Pulmonary artery endothelial cell (primary cell): ENCODE measurements around the gene NVL. TPM values are rescaled to one million over a fixed set of nuclear protein-coding genes. Genes with fewer than 3 reads are reported as not detected.
"Not testable (repeated sequence)": the region's sequence is repeated elsewhere in the genome, so short reads cannot be mapped to it uniquely, and the experiment has no call there.

Source experiments
- DNase-seq: peaks from one replicate; pipeline ENCODE4 v3.0.0-alpha.2; 2011; ENCODE audit warnings: low read depth, low spot score
- total RNA-seq: library from RNA; depleted of rRNA; stranded (reverse); fragments of >200 nt; gene quantifications from 2 replicates; pipeline ENCODE4 v1.2.3, GENCODE V29; 2014

The NVL gene
- total RNA-seq, 1 donor from 2014 or later: 27.0 TPM

- DNase-seq: no peak
Measured at GRCh38 chr1:224338150-224338838, 8.3 kb upstream of the NVL start.

GRCh38 chr1:224333939-224334786 lies 4.2 kb upstream of the NVL start:
- no peak for DNase-seq

GRCh38 chr1:224333309-224333926 lies 3.4 kb upstream of the NVL start:
- peak; percentile 7 for DNase-seq

- no peak for DNase-seq
Measured at GRCh38 chr1:224331824-224332223, 1.9 kb upstream of the NVL start.

GRCh38 chr1:224331326-224331725 lies 1.4 kb upstream of the NVL start:
- DNase-seq: no peak

- DNase-seq: no peak
Measured at GRCh38 chr1:224329484-224329841, 509 bp downstream of the NVL start.

- DNase-seq: no peak
Measured at GRCh38 chr1:224328644-224329043, 1.3 kb downstream of the NVL start.

GRCh38 chr1:224325959-224326358 lies 4.0 kb downstream of the NVL start:
- no peak for DNase-seq

- no peak for DNase-seq
Measured at GRCh38 chr1:224321706-224322105, 8.3 kb downstream of the NVL start.

- no peak for DNase-seq
Measured at GRCh38 chr1:224317383-224318045, 12.5 kb downstream of the NVL start.

- no peak for DNase-seq
Measured at GRCh38 chr1:224312025-224312424, 17.9 kb downstream of the NVL start.

GRCh38 chr1:224311503-224311902 lies 18.5 kb downstream of the NVL start:
- not testable (repeated sequence) for DNase-seq

GRCh38 chr1:224308064-224308463 lies 21.9 kb downstream of the NVL start:
- DNase-seq: no peak

- DNase-seq: no peak
Measured at GRCh38 chr1:224304767-224305166, 25.2 kb downstream of the NVL start.

- no peak for DNase-seq
Measured at GRCh38 chr1:224302947-224303346, 27.0 kb downstream of the NVL start.

GRCh38 chr1:224301391-224301790 lies 28.6 kb downstream of the NVL start:
- no peak for DNase-seq

- DNase-seq: peak; percentile 55
Measured at GRCh38 chr1:224300346-224300745, 29.6 kb downstream of the NVL start.

GRCh38 chr1:224298346-224299330 lies 31.3 kb downstream of the NVL start:
- DNase-seq: no peak

- DNase-seq: no peak
Measured at GRCh38 chr1:224294775-224295174, 35.2 kb downstream of the NVL start.

- no peak for DNase-seq
Measured at GRCh38 chr1:224292419-224292818, 37.6 kb downstream of the NVL start.

- no peak for DNase-seq
Measured at GRCh38 chr1:224289396-224289795, 40.6 kb downstream of the NVL start.
